H1 (cell line): ENCODE results near the gene SPINK4. TPM values are rescaled to one million over a fixed set of nuclear protein-coding genes. Genes with fewer than 3 reads are reported as not detected.

ENCODE experiments used
- polyA plus RNA-seq, 7 experiments: library from polyadenylated mRNA; depleted of rRNA in 3 of 7; stranded (reverse) in 5 of 7; unstranded in 2 of 7; fragments of >200 nt in 5 of 7; fragments of 200-250 nt in 2 of 7; gene quantifications; 1 replicate in 5 of 7; 2 replicates in 1 of 7; 4 replicates in 1 of 7; pipeline versions ENCODE4 v1.2.1 to v1.2.3, GENCODE V29; 2011 to 2013; ENCODE audit warnings: missing spikeins in 2 of 7, mixed read lengths in 2 of 7
- total RNA-seq: library from RNA; stranded (reverse); fragmentation: NEBNext Ultra II Directional; extraction: Animal tissue kit (Norgen Biotek cat#: 25700); gene quantifications from 2 replicates; pipeline ENCODE4 v1.2.1, GENCODE V29; 2021
- TF ChIP-seq, protein P1 (sequence below): IDR thresholded peaks from 2 replicates; pipeline ENCODE4 v1.6.1; 2012; ENCODE audit warnings: low read length, inconsistent platforms

Gene SPINK4
- total and polyA plus RNA-seq, 2 of the 8 experiments (the other 6 are each of a cell fraction or from before 2014, with no cell fraction given), result not detected

DNA sequence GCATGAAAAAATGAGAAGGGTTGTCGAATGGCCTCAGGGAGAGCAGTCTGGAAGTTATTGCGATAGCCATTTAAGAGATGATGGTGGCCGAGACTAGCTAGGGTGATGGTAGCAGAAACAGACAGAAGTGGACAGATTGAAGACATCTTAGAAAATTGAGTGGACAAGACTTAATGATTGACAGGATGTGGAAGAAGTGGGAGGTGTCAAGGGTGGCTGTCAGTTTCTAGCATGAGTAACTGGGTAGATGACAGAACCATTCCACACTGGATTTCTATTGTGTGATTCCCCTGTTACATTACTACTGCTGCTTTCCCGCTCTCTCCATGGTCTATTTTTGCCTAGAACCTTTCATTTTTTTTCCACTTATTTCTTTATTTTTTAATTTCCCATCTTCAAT, 37.5 kb downstream of the SPINK4 start (continued):
- TF ChIP-seq, protein P1, sequence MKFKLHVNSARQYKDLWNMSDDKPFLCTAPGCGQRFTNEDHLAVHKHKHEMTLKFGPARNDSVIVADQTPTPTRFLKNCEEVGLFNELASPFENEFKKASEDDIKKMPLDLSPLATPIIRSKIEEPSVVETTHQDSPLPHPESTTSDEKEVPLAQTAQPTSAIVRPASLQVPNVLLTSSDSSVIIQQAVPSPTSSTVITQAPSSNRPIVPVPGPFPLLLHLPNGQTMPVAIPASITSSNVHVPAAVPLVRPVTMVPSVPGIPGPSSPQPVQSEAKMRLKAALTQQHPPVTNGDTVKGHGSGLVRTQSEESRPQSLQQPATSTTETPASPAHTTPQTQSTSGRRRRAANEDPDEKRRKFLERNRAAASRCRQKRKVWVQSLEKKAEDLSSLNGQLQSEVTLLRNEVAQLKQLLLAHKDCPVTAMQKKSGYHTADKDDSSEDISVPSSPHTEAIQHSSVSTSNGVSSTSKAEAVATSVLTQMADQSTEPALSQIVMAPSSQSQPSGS, result no peak
